ENCODE measurements around the gene FARP2. TPM values are rescaled to one million over a fixed set of nuclear protein-coding genes. Genes with fewer than 3 reads are reported as not detected.

Gene FARP2
- total and polyA plus RNA-seq, 2 of the 13 experiments (the other 11 are each of a cell fraction or from before 2014, with no cell fraction given): 28.0 to 45.4 TPM

DNA sequence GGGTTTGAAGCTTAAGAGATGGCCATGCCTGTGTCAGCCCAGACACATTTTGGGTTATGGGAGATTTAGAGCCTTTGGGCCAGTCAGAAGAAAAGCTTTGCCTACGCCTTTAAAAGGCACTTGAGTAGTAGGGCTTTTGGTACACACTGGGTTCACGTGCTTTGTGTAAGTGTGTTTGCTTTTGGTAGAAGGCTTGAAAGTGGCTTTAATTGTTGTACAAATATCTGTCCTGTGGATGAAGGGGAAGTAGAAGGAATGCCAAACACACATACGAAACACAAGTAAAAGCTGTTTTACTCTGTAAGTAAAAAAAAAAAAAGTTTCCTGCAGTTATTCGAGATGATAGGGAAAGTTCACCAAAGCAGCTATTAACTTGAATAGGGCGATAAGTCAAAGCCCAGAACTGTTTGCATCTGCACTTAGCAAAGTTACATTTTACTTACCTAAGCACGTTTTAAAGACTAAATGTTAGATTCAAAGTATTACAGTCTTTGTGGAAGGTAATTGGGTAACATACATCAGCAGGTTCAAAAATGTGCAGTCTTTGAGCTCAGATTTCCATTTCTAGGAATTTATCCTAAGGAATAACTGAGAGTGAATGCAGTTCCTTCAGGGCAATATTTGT, 76.9 kb downstream of the FARP2 start (continued):
- TF ChIP-seq, protein P1, sequence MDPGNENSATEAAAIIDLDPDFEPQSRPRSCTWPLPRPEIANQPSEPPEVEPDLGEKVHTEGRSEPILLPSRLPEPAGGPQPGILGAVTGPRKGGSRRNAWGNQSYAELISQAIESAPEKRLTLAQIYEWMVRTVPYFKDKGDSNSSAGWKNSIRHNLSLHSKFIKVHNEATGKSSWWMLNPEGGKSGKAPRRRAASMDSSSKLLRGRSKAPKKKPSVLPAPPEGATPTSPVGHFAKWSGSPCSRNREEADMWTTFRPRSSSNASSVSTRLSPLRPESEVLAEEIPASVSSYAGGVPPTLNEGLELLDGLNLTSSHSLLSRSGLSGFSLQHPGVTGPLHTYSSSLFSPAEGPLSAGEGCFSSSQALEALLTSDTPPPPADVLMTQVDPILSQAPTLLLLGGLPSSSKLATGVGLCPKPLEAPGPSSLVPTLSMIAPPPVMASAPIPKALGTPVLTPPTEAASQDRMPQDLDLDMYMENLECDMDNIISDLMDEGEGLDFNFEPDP (CRISPR knock-in tag; conservative IDR thresholded peaks at IDR 0.05): no peak
- no peak for TF ChIP-seq FIP1L1 (IDR thresholded peaks at IDR 0.05; ENCODE audit: borderline replicate concordance, insufficient read depth, low read depth, low read length)
- 0 out of 2 replicates have a peak, but pooled peaks have one; percentile 21 for TF ChIP-seq ZNF629 (CRISPR knock-in tag; conservative IDR thresholded peaks at IDR 0.05)
- TF ChIP-seq, protein P2, sequence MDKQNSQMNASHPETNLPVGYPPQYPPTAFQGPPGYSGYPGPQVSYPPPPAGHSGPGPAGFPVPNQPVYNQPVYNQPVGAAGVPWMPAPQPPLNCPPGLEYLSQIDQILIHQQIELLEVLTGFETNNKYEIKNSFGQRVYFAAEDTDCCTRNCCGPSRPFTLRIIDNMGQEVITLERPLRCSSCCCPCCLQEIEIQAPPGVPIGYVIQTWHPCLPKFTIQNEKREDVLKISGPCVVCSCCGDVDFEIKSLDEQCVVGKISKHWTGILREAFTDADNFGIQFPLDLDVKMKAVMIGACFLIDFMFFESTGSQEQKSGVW (CRISPR knock-in tag; IDR thresholded peaks at IDR 0.05; ENCODE audit: borderline replicate concordance): no peak
- 0 out of 2 replicates have a peak, but pooled peaks have one; percentile 46 for TF ChIP-seq FOXP1 (IDR thresholded peaks at IDR 0.05)
- peak; percentile 87 for TF ChIP-seq FOXP1 (CRISPR knock-in tag; IDR thresholded peaks at IDR 0.05)
- TF ChIP-seq ZNF567 (CRISPR knock-in tag; IDR thresholded peaks at IDR 0.05; ENCODE audit: borderline replicate concordance): no peak
- TF ChIP-seq CC2D1A (CRISPR knock-in tag; IDR thresholded peaks at IDR 0.05): no peak
- TF ChIP-seq TCF7 (IDR thresholded peaks at IDR 0.05; ENCODE audit: low read depth): peak; percentile 97
- no peak for TF ChIP-seq NONO (IDR thresholded peaks at IDR 0.05)
- no peak for TF ChIP-seq NONO (CRISPR knock-in tag; conservative IDR thresholded peaks at IDR 0.05)
- TF ChIP-seq, protein P3, sequence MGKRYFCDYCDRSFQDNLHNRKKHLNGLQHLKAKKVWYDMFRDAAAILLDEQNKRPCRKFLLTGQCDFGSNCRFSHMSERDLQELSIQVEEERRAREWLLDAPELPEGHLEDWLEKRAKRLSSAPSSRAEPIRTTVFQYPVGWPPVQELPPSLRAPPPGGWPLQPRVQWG (CRISPR knock-in tag; IDR thresholded peaks at IDR 0.05; ENCODE audit: borderline replicate concordance, low read depth): no peak
- TF ChIP-seq, protein P4, sequence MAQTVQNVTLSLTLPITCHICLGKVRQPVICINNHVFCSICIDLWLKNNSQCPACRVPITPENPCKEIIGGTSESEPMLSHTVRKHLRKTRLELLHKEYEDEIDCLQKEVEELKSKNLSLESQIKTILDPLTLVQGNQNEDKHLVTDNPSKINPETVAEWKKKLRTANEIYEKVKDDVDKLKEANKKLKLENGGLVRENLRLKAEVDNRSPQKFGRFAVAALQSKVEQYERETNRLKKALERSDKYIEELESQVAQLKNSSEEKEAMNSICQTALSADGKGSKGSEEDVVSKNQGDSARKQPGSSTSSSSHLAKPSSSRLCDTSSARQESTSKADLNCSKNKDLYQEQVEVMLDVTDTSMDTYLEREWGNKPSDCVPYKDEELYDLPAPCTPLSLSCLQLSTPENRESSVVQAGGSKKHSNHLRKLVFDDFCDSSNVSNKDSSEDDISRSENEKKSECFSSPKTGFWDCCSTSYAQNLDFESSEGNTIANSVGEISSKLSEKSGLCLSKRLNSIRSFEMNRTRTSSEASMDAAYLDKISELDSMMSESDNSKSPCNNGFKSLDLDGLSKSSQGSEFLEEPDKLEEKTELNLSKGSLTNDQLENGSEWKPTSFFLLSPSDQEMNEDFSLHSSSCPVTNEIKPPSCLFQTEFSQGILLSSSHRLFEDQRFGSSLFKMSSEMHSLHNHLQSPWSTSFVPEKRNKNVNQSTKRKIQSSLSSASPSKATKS (CRISPR knock-in tag; IDR thresholded peaks at IDR 0.05): no peak
- TF ChIP-seq CHD4 (IDR thresholded peaks at IDR 0.05; ENCODE audit: borderline replicate concordance, low read length): no peak
- TF ChIP-seq CCDC6 (CRISPR knock-in tag; IDR thresholded peaks at IDR 0.05): peak; percentile 71; the same call in 1 of the 2 replicates
- TF ChIP-seq ZFP90 (CRISPR knock-in tag; IDR thresholded peaks at IDR 0.05; ENCODE audit: borderline replicate concordance): no peak
- no peak for TF ChIP-seq NR2C2 (CRISPR knock-in tag; IDR thresholded peaks at IDR 0.05; ENCODE audit: borderline replicate concordance)
- TF ChIP-seq, protein P5, sequence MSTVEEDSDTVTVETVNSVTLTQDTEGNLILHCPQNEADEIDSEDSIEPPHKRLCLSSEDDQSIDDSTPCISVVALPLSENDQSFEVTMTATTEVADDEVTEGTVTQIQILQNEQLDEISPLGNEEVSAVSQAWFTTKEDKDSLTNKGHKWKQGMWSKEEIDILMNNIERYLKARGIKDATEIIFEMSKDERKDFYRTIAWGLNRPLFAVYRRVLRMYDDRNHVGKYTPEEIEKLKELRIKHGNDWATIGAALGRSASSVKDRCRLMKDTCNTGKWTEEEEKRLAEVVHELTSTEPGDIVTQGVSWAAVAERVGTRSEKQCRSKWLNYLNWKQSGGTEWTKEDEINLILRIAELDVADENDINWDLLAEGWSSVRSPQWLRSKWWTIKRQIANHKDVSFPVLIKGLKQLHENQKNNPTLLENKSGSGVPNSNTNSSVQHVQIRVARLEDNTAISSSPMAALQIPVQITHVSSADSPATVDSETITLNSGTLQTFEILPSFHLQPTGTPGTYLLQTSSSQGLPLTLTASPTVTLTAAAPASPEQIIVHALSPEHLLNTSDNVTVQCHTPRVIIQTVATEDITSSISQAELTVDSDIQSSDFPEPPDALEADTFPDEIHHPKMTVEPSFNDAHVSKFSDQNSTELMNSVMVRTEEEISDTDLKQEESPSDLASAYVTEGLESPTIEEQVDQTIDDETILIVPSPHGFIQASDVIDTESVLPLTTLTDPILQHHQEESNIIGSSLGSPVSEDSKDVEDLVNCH (CRISPR knock-in tag; IDR thresholded peaks at IDR 0.05): no peak
- TF ChIP-seq BORCS8-MEF2B (CRISPR knock-in tag; IDR thresholded peaks at IDR 0.05): no peak
- TF ChIP-seq, protein P6, sequence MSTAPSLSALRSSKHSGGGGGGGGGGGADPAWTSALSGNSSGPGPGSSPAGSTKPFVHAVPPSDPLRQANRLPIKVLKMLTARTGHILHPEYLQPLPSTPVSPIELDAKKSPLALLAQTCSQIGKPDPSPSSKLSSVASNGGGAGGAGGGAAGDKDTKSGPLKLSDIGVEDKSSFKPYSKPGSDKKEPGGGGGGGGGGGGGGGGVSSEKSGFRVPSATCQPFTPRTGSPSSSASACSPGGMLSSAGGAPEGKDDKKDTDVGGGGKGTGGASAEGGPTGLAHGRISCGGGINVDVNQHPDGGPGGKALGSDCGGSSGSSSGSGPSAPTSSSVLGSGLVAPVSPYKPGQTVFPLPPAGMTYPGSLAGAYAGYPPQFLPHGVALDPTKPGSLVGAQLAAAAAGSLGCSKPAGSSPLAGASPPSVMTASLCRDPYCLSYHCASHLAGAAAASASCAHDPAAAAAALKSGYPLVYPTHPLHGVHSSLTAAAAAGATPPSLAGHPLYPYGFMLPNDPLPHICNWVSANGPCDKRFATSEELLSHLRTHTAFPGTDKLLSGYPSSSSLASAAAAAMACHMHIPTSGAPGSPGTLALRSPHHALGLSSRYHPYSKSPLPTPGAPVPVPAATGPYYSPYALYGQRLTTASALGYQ (CRISPR knock-in tag; IDR thresholded peaks at IDR 0.05): peak; percentile 89
- TF ChIP-seq ZNF207 (IDR thresholded peaks at IDR 0.05; ENCODE audit: borderline replicate concordance): no peak

All from HepG2 (cell line).